H1 (cell line): ENCODE results near the gene F8. TPM values are rescaled to one million over a fixed set of nuclear protein-coding genes. Genes with fewer than 3 reads are reported as not detected.

Experiments used
- CTCF ChIA-PET: fragments of 300-600 bp; sonication (Branson Sonifier 250); formaldehyde crosslinking; loops from one replicate; lab custom pipeline; 2021; ENCODE audit not compliant: partially characterized antibody; lab: Charles Lee
- POLR2A ChIA-PET: fragments of 300-600 bp; sonication (Branson Sonifier 250); formaldehyde crosslinking; loops from one replicate; lab custom pipeline; 2021; ENCODE audit warnings: inconsistent platforms; ENCODE audit not compliant: partially characterized antibody; lab: Charles Lee
- DNase-seq, 2 experiments: peaks; one replicate each; pipeline versions ENCODE4 v3.0.0 to v3.0.0-alpha.2; 2010 to 2022; ENCODE audit warnings: low spot score in 2 of 2, low read depth in 1 of 2, mixed read lengths in 1 of 2
- FAIRE-seq: peaks from 2 replicates; lab custom pipeline; 2011; peaks lifted over from hg19 to GRCh38; lab: Jason Lieb, UNC
- H2AFZ ChIP-seq: 2 replicates; pipeline ENCODE4 v1.8.1; 2012; ENCODE audit warnings: low read length, inconsistent platforms
- H2AK5ac ChIP-seq: 2 replicates; pipeline ENCODE4 v1.6.1; 2013; ENCODE audit warnings: low read depth, low read length
- H2BK120ac ChIP-seq: replicated peaks from 2 replicates; pipeline ENCODE3; 2013; ENCODE audit warnings: low read depth, low read length, inconsistent platforms
- H2BK12ac ChIP-seq: 2 replicates; pipeline ENCODE4 v1.6.1; 2013; ENCODE audit warnings: low read depth, low read length
- H2BK15ac ChIP-seq: 2 replicates; pipeline ENCODE4 v1.6.1; 2013; ENCODE audit warnings: low read length
- H2BK20ac ChIP-seq: 2 replicates; pipeline ENCODE4 v1.6.1; 2013; ENCODE audit warnings: low read length
- H2BK5ac ChIP-seq: 2 replicates; pipeline ENCODE4 v1.6.1; 2013; ENCODE audit warnings: low read depth, low read length
- H3K14ac ChIP-seq: 2 replicates; pipeline ENCODE4 v1.6.1; 2013; ENCODE audit warnings: inconsistent platforms; ENCODE audit not compliant: insufficient read length
- H3K18ac ChIP-seq: 2 replicates; pipeline ENCODE4 v1.6.1; 2013; ENCODE audit warnings: low read length; ENCODE audit errors: extremely low read depth
- H3K23ac ChIP-seq: 2 replicates; pipeline ENCODE4 v1.6.1; 2013; ENCODE audit warnings: inconsistent platforms; ENCODE audit not compliant: insufficient read length
- H3K23me2 ChIP-seq: 2 replicates; pipeline ENCODE4 v1.6.1; 2013; ENCODE audit warnings: low read depth, low read length
- H3K27ac ChIP-seq: 2 replicates; pipeline ENCODE4 v1.6.1; 2011; ENCODE audit warnings: low read depth, low read length, inconsistent platforms
- H3K27me3 ChIP-seq, 4 experiments: replicated peaks in 1 of 4; 1 replicate in 1 of 4; 2 replicates in 3 of 4; pipeline versions ENCODE4 v1.6.1 to v1.8.1; 2011 to 2013; ENCODE audit warnings: low read length in 3 of 4, mild to moderate bottlenecking in 3 of 4, inconsistent platforms in 2 of 4, mixed read lengths in 2 of 4, moderate library complexity in 1 of 4; ENCODE audit not compliant: control insufficient read depth in 3 of 4, insufficient read depth in 3 of 4; ENCODE audit errors: extremely low read depth in 1 of 4
- H3K36me3 ChIP-seq, 4 experiments: 2 replicates each; pipeline versions ENCODE4 v1.6.1 to v1.8.1; 2011 to 2013; ENCODE audit warnings: mild to moderate bottlenecking in 4 of 4, low read length in 3 of 4, moderate library complexity in 2 of 4, control low read depth in 1 of 4, inconsistent platforms in 1 of 4; ENCODE audit not compliant: insufficient read depth in 4 of 4, control insufficient read depth in 2 of 4
- H3K4ac ChIP-seq: replicated peaks from 2 replicates; pipeline ENCODE3; 2013; ENCODE audit warnings: low read length, low read depth, mixed read lengths, inconsistent platforms; ENCODE audit not compliant: insufficient read length
- H3K4me1 ChIP-seq, 4 experiments: replicated peaks in 1 of 4; 1 replicate in 1 of 4; 2 replicates in 3 of 4; pipeline versions ENCODE4 v1.6.1 to v1.8.1; 2011 to 2013; ENCODE audit warnings: low read length in 3 of 4, inconsistent platforms in 2 of 4, mixed read lengths in 1 of 4; ENCODE audit not compliant: insufficient read depth in 4 of 4, control insufficient read depth in 3 of 4
- H3K4me2 ChIP-seq, 2 experiments: 2 replicates each; pipeline versions ENCODE4 v1.6.1 to v1.8.1; 2011 to 2013; ENCODE audit warnings: low read depth in 2 of 2, low read length in 2 of 2, control low read depth in 1 of 2, inconsistent platforms in 1 of 2, mild to moderate bottlenecking in 1 of 2; ENCODE audit not compliant: insufficient read depth in 1 of 2
- H3K4me3 ChIP-seq, 4 experiments: fragments of 200-600, 300-600 bp in 1 of 4; sonication (generic), shearing (Covaris generic), sonication (Bioruptor Twin) in 1 of 4; 2 replicates each; pipeline versions ENCODE4 v1.5.1 to v1.8.1; 2011 to 2016; ENCODE audit warnings: low read length in 4 of 4, low read depth in 3 of 4, control low read depth in 2 of 4, inconsistent platforms in 2 of 4, mild to moderate bottlenecking in 2 of 4, mixed read lengths in 1 of 4, moderate library complexity in 1 of 4; ENCODE audit not compliant: insufficient read depth in 2 of 4; ENCODE audit errors: extremely low read depth in 1 of 4
- H3K56ac ChIP-seq: replicated peaks from 2 replicates; pipeline ENCODE3; 2013; ENCODE audit warnings: low read depth, mild to moderate bottlenecking, mixed read lengths, low read length, inconsistent platforms; ENCODE audit not compliant: insufficient read length
- H3K79me1 ChIP-seq: 2 replicates; pipeline ENCODE4 v1.6.1; 2013; ENCODE audit warnings: low read depth, low read length, control low read depth
- H3K79me2 ChIP-seq, 2 experiments: 2 replicates each; pipeline versions ENCODE4 v1.6.1 to v1.8.1; 2012 to 2013; ENCODE audit warnings: low read length in 2 of 2, mild to moderate bottlenecking in 2 of 2, inconsistent platforms in 1 of 2; ENCODE audit not compliant: insufficient read depth in 2 of 2, control insufficient read depth in 1 of 2
- H3K9ac ChIP-seq, 4 experiments: replicated peaks in 1 of 4; 1 replicate in 1 of 4; 2 replicates in 3 of 4; pipeline versions ENCODE4 v1.6.1 to v1.8.1; 2011 to 2013; ENCODE audit warnings: low read depth in 3 of 4, low read length in 3 of 4, control low read depth in 2 of 4, mild to moderate bottlenecking in 2 of 4, moderate library complexity in 2 of 4, inconsistent platforms in 1 of 4; ENCODE audit errors: extremely low read depth in 1 of 4
- H3K9me3 ChIP-seq, 2 experiments: 2 replicates each; pipeline versions ENCODE4 v1.6.1 to v1.8.1; 2012 to 2013; ENCODE audit warnings: mild to moderate bottlenecking in 2 of 2, moderate library complexity in 2 of 2, control low read depth in 1 of 2, inconsistent platforms in 1 of 2, low read depth in 1 of 2, low read length in 1 of 2, mixed read lengths in 1 of 2; ENCODE audit not compliant: insufficient read depth in 2 of 2
- H4K20me1 ChIP-seq, 2 experiments: replicated peaks in 1 of 2; 2 replicates each; pipeline versions ENCODE3 to v1.8.1; 2011 to 2013; ENCODE audit warnings: inconsistent platforms in 2 of 2, low read length in 2 of 2, mild to moderate bottlenecking in 1 of 2; ENCODE audit not compliant: insufficient read depth in 2 of 2, control insufficient read depth in 1 of 2
- H4K5ac ChIP-seq: 2 replicates; pipeline ENCODE4 v1.6.1; 2013; ENCODE audit warnings: low read length, low read depth, mixed read lengths, inconsistent platforms; ENCODE audit not compliant: insufficient read length
- H4K8ac ChIP-seq: 2 replicates; pipeline ENCODE4 v1.8.0; 2013; ENCODE audit warnings: mild to moderate bottlenecking, moderate library complexity, low read length, inconsistent platforms; ENCODE audit not compliant: insufficient read depth; ENCODE audit errors: extremely low read depth
- H4K91ac ChIP-seq: replicated peaks from 2 replicates; pipeline ENCODE3; 2013; ENCODE audit warnings: low read length, mixed read lengths, inconsistent platforms; ENCODE audit not compliant: insufficient read length
- ASH2L ChIP-seq: fragments of 200-600, 300-600 bp; sonication (generic); IDR thresholded peaks from one replicate; pipeline ENCODE4 v1.7.1; 2017; ENCODE audit warnings: low read length
- CBX5 ChIP-seq: fragments of 300-800, 300-1000 bp; sonication (generic); IDR thresholded peaks from 2 replicates; pipeline ENCODE4 v1.7.1; 2016; ENCODE audit warnings: antibody characterized with exemption, low read length, low read depth
- CEBPB ChIP-seq: IDR thresholded peaks from 2 replicates; pipeline ENCODE4 v1.6.1; 2012; ENCODE audit warnings: low read depth, low read length
- KDM1A ChIP-seq: fragments of 200-600, 300-600 bp; sonication (generic); IDR thresholded peaks from 2 replicates; pipeline ENCODE4 v1.7.1; 2016; ENCODE audit warnings: mild to moderate bottlenecking, low read length, borderline replicate concordance
- MAFK ChIP-seq: IDR thresholded peaks from 2 replicates; pipeline ENCODE4 v1.6.1; 2012; ENCODE audit warnings: low read depth, mild to moderate bottlenecking, improper control_type of control experiment, low read length
- RAD21 ChIP-seq, 2 experiments: IDR thresholded peaks in 1 of 2; conservative IDR thresholded peaks in 1 of 2; 2 replicates each; pipeline ENCODE4 v1.6.1; 2011; ENCODE audit warnings: low read depth in 2 of 2, low read length in 2 of 2, improper control_type of control experiment in 1 of 2, inconsistent platforms in 1 of 2, mild to moderate bottlenecking in 1 of 2, moderate library complexity in 1 of 2
- RNF2 ChIP-seq: fragments of 200-900, 300-1000 bp; sonication (generic); IDR thresholded peaks from 2 replicates; pipeline ENCODE4 v1.7.1; 2016; ENCODE audit warnings: borderline replicate concordance, low read depth, mild to moderate bottlenecking, antibody characterized with exemption, low read length; ENCODE audit not compliant: poor library complexity, severe bottlenecking; ENCODE audit errors: missing control alignments
- SP1 ChIP-seq: IDR thresholded peaks from 2 replicates; pipeline ENCODE4 v1.6.1; 2011; ENCODE audit warnings: low read depth, low read length
- YY1 ChIP-seq: IDR thresholded peaks from 2 replicates; pipeline ENCODE4 v1.6.1; 2011; ENCODE audit warnings: low read depth, mild to moderate bottlenecking, low read length
- WGBS, 2 experiments: shearing (Covaris generic) in 1 of 2; methylation state at CpG; one replicate each; pipeline versions ENCODE4 v1.1.6 to v1.1.7; 2013 to 2015; ENCODE audit warnings: low lambda C conversion rate in 2 of 2, mixed read lengths in 2 of 2, inconsistent platforms in 1 of 2, low coverage in 1 of 2, missing lambda C conversion rate in 1 of 2; ENCODE audit not compliant: insufficient replicate concordance in 2 of 2, insufficient coverage in 1 of 2, insufficient read length in 1 of 2; ENCODE audit errors: extremely low coverage in 1 of 2, missing lambda C conversion rate in 1 of 2; 5-methylcytosine and 5-hydroxymethylcytosine counted together
- polyA plus RNA-seq, 7 experiments: library from polyadenylated mRNA; depleted of rRNA in 3 of 7; stranded (reverse) in 5 of 7; unstranded in 2 of 7; fragments of >200 nt in 5 of 7; fragments of 200-250 nt in 2 of 7; gene quantifications; 1 replicate in 5 of 7; 2 replicates in 1 of 7; 4 replicates in 1 of 7; pipeline versions ENCODE4 v1.2.1 to v1.2.3, GENCODE V29; 2011 to 2013; ENCODE audit warnings: missing spikeins in 2 of 7, mixed read lengths in 2 of 7
- total RNA-seq: library from RNA; stranded (reverse); fragmentation: NEBNext Ultra II Directional; extraction: Animal tissue kit (Norgen Biotek cat#: 25700); gene quantifications from 2 replicates; pipeline ENCODE4 v1.2.1, GENCODE V29; 2021
- TF ChIP-seq, protein P1 (sequence below), 3 experiments: IDR thresholded peaks; 1 replicate in 2 of 3; 2 replicates in 1 of 3; pipeline versions ENCODE4 v1.5.1 to v1.6.1; 2011; ENCODE audit warnings: low read length in 3 of 3, mild to moderate bottlenecking in 3 of 3, inconsistent platforms in 2 of 3, low read depth in 1 of 3, moderate library complexity in 1 of 3; ENCODE audit not compliant: insufficient read depth in 1 of 3; ENCODE audit errors: control extremely low read depth in 1 of 3

The F8 gene
- total and polyA plus RNA-seq, 2 of the 8 experiments (the other 6 are each of a cell fraction or from before 2014, with no cell fraction given), result 1.1 to 2.6 TPM

DNA sequence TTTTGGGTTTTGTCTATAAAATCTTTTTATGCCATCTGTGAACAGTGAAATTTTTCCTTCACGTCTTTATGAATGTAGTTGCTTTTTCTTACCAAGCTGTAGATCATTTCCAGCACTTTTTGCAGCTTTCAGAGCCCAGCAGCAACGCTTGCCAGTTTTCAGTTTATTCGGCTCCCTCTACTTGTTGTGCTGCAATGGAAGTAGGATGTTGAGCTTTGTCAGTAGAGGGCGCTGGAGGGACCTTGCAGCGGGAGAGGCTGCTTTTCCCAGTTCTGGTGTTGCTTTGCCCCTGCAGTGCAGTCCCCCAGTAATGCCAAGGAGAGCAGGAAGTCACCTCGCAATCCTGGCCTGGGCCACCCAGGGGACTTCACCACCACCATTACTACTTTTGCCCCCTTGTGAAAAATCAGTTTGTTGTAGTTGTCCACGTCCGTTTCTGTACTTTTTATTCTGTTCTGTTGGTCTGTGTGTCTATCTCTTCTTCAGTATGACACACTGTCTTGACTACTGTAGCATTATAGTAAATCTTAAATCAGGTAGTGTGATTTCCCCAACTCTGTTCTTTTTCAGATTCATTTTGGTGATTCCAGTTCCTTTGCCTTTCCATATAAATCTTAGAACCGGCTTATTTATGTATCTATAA lies 26.6 kb upstream of the F8 start:
- Histone ChIP-seq H3K4me1 (peaks cover 0 to 7% (median 2%) of the 10 kb centered on the region in 4 experiments; a peak in 2 of 7 replicates), H3K27ac (no peak overlapping the region), H3K23ac (no peak overlapping the region), H3K27me3 (no peaks in the 10 kb centered on the region), H2BK15ac (no peak overlapping the region), H3K56ac (no peak overlapping the region), H2AK5ac (no peak overlapping the region), H3K79me1 (no peaks in the 10 kb centered on the region), H3K23me2 (no peaks in the 10 kb centered on the region), H3K79me2 (no peaks in the 10 kb centered on the region), H3K4me3 (no peak overlapping the region), H4K5ac (no peak overlapping the region), H3K4ac (no peak overlapping the region), H4K8ac (no peak overlapping the region), H2BK12ac (no peak overlapping the region), H3K36me3 (no peaks in the 10 kb centered on the region), H3K9me3 (no peaks in the 10 kb centered on the region), H2BK5ac (no peak overlapping the region), H3K9ac (no peak overlapping the region), H3K18ac (no peak overlapping the region), H2AFZ (no peak overlapping the region), H3K4me2 (no peak overlapping the region), H3K14ac (no peak overlapping the region), H4K91ac (no peak overlapping the region), H2BK20ac (no peak overlapping the region), H2BK120ac (no peak overlapping the region), H4K20me1 (no peaks in the 10 kb centered on the region)
- DNase-seq, result peak in 1 of 2 experiments; percentile 68
- ChIA-PET POLR2A (interaction anchor here (0.6 to 1.0 kb wide), 2 partner anchors 21 to 190 kb away, joined by 3 read pairs; no protein-coding TSS in a partner anchor), CTCF (interaction anchor here (0.6 to 1.6 kb wide), 7 partner anchors 11 to 64 kb away, joined by 3 to 4 read pairs (median 3); no protein-coding TSS in a partner anchor)
- peak; percentile 57 for FAIRE-seq
- WGBS, 2 experiments, result 42% methylated on average over 9 of the region's 9 CpGs; no CpG with 5 or more reads in 1 of the 2 experiments
- TF ChIP-seq YY1, result 0 out of 2 replicates have a peak, but pooled peaks have one; percentile 6
- no peak for TF ChIP-seq CBX5
- TF ChIP-seq ASH2L, result no peak
- TF ChIP-seq RNF2, result no peak
- TF ChIP-seq, protein P1, sequence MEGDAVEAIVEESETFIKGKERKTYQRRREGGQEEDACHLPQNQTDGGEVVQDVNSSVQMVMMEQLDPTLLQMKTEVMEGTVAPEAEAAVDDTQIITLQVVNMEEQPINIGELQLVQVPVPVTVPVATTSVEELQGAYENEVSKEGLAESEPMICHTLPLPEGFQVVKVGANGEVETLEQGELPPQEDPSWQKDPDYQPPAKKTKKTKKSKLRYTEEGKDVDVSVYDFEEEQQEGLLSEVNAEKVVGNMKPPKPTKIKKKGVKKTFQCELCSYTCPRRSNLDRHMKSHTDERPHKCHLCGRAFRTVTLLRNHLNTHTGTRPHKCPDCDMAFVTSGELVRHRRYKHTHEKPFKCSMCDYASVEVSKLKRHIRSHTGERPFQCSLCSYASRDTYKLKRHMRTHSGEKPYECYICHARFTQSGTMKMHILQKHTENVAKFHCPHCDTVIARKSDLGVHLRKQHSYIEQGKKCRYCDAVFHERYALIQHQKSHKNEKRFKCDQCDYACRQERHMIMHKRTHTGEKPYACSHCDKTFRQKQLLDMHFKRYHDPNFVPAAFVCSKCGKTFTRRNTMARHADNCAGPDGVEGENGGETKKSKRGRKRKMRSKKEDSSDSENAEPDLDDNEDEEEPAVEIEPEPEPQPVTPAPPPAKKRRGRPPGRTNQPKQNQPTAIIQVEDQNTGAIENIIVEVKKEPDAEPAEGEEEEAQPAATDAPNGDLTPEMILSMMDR (IDR thresholded peaks at IDR 0.05; ENCODE audit: control extremely low read depth in 1 of 3, insufficient read depth in 1 of 3, low read depth in 1 of 3, low read length in 3 of 3), result peak; percentile 73 to 79 (median 76)
- TF ChIP-seq RAD21 (IDR thresholded peaks at IDR 0.05 in 1 of 2, conservative IDR thresholded peaks at IDR 0.05 in 1 of 2; ENCODE audit: low read depth in 2 of 2, low read length in 2 of 2), result peak; percentile 21 to 47; a peak in 3 of 4 replicates
- TF ChIP-seq SP1, result no peak
- no peak for TF ChIP-seq CEBPB
- TF ChIP-seq KDM1A, result no peak
- TF ChIP-seq MAFK, result no peak
